ENCODE data around the gene OSMR. TPM values are rescaled to one million over a fixed set of nuclear protein-coding genes. Genes with fewer than 3 reads are reported as not detected.

OSMR gene
- total and polyA plus RNA-seq, 9 of the 15 experiments (the other 6 are each of a cell fraction or from before 2014, with no cell fraction given) = 0.18 to 1.7 (median 0.94) TPM

DNA sequence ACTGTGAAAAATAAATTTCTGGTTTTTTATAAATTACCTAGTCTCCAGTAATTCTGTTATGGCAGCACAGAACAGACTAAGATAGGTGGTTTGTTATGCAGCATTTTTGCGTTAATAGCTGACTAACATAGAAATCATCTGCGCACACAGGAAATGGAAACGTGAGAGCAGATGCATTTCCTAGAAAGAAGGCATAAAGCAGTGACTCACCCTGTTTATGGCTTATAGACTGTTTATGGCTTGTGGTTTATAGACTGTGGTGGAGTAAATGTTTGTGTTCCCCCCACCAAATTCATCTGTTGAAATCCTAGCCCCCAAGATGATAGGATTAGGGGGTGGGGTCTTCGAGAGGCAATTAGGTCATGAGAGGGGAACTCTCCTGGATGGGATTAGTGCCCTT, 18.3 kb upstream of the OSMR start:
- in situ Hi-C loops (cut with MboI) = no loop called here
- CTCF ChIA-PET (ENCODE audit: low intra/inter-chr PET ratio) = no interaction called here

More for the DNA sequence above, 18.3 kb upstream of the OSMR start:
- Histone ChIP-seq H3K36me3 (ENCODE audit: control insufficient read depth, insufficient read depth, low read length) (no peaks in the 10 kb centered on the region), H4K20me1 (replicated peaks; ENCODE audit: control insufficient read depth, insufficient read depth, low read length) (no peaks in the 10 kb centered on the region), H3K4me1 (replicated peaks in 1 of 2; ENCODE audit: control insufficient read depth in 2 of 2, insufficient read depth in 2 of 2, low read length in 2 of 2) (no peaks in the 10 kb centered on the region; a peak in 1 of 5 replicates), H3K9me3 (replicated peaks; ENCODE audit: control insufficient read depth, insufficient read depth, low read depth, low read length) (peaks cover 4% of the 10 kb centered on the region; the same call in 1 of the 2 replicates), H3K4me2 (ENCODE audit: insufficient read depth, low read length) (no peak overlapping the region), H3K4me3 (no peak overlapping the region), H2AFZ (ENCODE audit: low read depth, low read length) (no peak overlapping the region), H3K27ac (ENCODE audit: extremely low read depth, low read depth, low read length) (no peak overlapping the region), H3K9me1 (ENCODE audit: control insufficient read depth, insufficient read depth, low read length) (no peaks in the 10 kb centered on the region), H3K79me2 (ENCODE audit: control insufficient read depth, insufficient read depth, low read length) (no peaks in the 10 kb centered on the region), H3K27me3 (ENCODE audit: control insufficient read depth in 2 of 2, insufficient read depth in 2 of 2, low read length in 2 of 2) (no peaks in the 10 kb centered on the region), H3K9ac (ENCODE audit: insufficient read depth in 1 of 2, low read depth in 2 of 2, low read length in 2 of 2) (no peak overlapping the region)
- ATAC-seq = no peak
- 5% methylated on average over 4 of the region's 4 CpGs for WGBS (ENCODE audit: insufficient coverage, low coverage, missing lambda C conversion rate)
- POLR2A ChIA-PET = no interaction called here
- FAIRE-seq = no peak
- DNase-seq (ENCODE audit: extremely low read depth in 1 of 4, low spot score in 3 of 4) = no peak
- BruUV-seq (replicated peaks) = no TSS peak
- TF ChIP-seq ZNF644 (tag; IDR thresholded peaks at IDR 0.05; ENCODE audit: low read depth) (no peak), FOSL1 (tag; conservative IDR thresholded peaks at IDR 0.05) (peak; percentile 71), JUND (IDR thresholded peaks at IDR 0.05; ENCODE audit: borderline replicate concordance, low read depth, low read length) (no peak), JUND (tag; IDR thresholded peaks at IDR 0.05; ENCODE audit: borderline replicate concordance, low read depth, low read length) (peak; percentile 51; the same call in 1 of the 3 replicates), SRSF9 (IDR thresholded peaks at IDR 0.05; ENCODE audit: borderline replicate concordance, low read depth, low read length) (no peak), ATF3 (IDR thresholded peaks at IDR 0.05) (peak; percentile 47; the same call in 1 of the 2 replicates), ATF3 (CRISPR knock-in tag; conservative IDR thresholded peaks at IDR 0.05) (no peak)
- intact Hi-C loops (cut with micrococcal nuclease) = no loop called here
